C4-2B (cell line): Measurements from ENCODE around the gene KRTAP10-3.

Experiments
- ZFX ChIP-seq: fragments of 450-650 bp; IDR thresholded peaks from 2 replicates; pipeline ENCODE4 v1.6.1; 2017
- TF ChIP-seq, protein P1 (sequence below): fragments of 450-650 bp; conservative IDR thresholded peaks from 2 replicates; pipeline ENCODE4 v1.5.1; 2017; ENCODE audit warnings: mild to moderate bottlenecking

- TF ChIP-seq, protein P1, sequence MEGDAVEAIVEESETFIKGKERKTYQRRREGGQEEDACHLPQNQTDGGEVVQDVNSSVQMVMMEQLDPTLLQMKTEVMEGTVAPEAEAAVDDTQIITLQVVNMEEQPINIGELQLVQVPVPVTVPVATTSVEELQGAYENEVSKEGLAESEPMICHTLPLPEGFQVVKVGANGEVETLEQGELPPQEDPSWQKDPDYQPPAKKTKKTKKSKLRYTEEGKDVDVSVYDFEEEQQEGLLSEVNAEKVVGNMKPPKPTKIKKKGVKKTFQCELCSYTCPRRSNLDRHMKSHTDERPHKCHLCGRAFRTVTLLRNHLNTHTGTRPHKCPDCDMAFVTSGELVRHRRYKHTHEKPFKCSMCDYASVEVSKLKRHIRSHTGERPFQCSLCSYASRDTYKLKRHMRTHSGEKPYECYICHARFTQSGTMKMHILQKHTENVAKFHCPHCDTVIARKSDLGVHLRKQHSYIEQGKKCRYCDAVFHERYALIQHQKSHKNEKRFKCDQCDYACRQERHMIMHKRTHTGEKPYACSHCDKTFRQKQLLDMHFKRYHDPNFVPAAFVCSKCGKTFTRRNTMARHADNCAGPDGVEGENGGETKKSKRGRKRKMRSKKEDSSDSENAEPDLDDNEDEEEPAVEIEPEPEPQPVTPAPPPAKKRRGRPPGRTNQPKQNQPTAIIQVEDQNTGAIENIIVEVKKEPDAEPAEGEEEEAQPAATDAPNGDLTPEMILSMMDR, result no peak
- TF ChIP-seq ZFX, result no peak
These were observed 31.2 kb upstream of the KRTAP10-3 start for GRCh38 chr21:44589586-44590305.
